Nephron (organoid): ENCODE measurements around the gene TRMT44.

Source experiments
- H3K27ac Mint-ChIP-seq, 3 experiments: 2 replicates each; pipeline ENCODE4 v1.8.0; 2020; ENCODE audit warnings: mixed read lengths in 3 of 3, mild to moderate bottlenecking in 2 of 3, moderate library complexity in 1 of 3
- H3K27me3 Mint-ChIP-seq: 2 replicates; pipeline ENCODE4 v1.8.0; 2021; ENCODE audit warnings: low read depth, mild to moderate bottlenecking, moderate library complexity, mixed read lengths
- H3K36me3 Mint-ChIP-seq: 2 replicates; pipeline ENCODE4 v1.8.0; 2020; ENCODE audit warnings: low read depth, mixed read lengths
- H3K4me1 Mint-ChIP-seq: 2 replicates; pipeline ENCODE4 v1.8.0; 2020; ENCODE audit warnings: mixed read lengths
- H3K4me3 Mint-ChIP-seq, 3 experiments: 2 replicates each; pipeline ENCODE4 v1.8.0; 2020; ENCODE audit warnings: mild to moderate bottlenecking in 3 of 3, mixed read lengths in 3 of 3, moderate library complexity in 2 of 3
- H3K9me3 Mint-ChIP-seq: 2 replicates; pipeline ENCODE4 v1.8.0; 2020; ENCODE audit warnings: mixed read lengths
- TF ChIP-seq, protein P1 (sequence below), 3 experiments: fragments of 200-600 bp; sonication (generic); IDR thresholded peaks; one replicate each; pipeline ENCODE4 v1.5.0; 2021; ENCODE audit warnings: antibody characterized with exemption in 3 of 3; ENCODE audit not compliant: unreplicated experiment in 3 of 3

The TRMT44 gene

DNA sequence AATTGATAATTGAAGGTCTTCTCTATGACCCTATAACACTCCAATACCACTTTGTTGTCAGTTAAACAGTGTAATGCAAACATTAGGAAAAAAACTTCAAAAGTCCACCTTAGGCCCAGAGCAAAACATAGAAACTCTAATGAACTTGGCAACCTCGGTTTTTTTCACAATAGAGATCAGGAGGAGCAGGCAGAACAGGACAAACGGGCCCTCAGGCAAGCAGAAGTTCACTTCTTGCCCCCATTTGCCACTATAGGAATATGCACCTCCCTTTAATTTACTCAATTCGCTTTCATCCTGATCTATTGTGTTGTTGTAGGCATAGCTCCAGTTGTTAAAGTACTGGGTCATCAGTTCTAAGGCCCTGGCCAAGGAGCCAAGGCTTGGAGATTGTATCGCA, 18.2 kb upstream of the TRMT44 start:
- no peak overlapping the region for H3K4me3 Mint-ChIP-seq
- no peaks in the 10 kb centered on the region for H3K9me3 Mint-ChIP-seq
- TF ChIP-seq, protein P1, sequence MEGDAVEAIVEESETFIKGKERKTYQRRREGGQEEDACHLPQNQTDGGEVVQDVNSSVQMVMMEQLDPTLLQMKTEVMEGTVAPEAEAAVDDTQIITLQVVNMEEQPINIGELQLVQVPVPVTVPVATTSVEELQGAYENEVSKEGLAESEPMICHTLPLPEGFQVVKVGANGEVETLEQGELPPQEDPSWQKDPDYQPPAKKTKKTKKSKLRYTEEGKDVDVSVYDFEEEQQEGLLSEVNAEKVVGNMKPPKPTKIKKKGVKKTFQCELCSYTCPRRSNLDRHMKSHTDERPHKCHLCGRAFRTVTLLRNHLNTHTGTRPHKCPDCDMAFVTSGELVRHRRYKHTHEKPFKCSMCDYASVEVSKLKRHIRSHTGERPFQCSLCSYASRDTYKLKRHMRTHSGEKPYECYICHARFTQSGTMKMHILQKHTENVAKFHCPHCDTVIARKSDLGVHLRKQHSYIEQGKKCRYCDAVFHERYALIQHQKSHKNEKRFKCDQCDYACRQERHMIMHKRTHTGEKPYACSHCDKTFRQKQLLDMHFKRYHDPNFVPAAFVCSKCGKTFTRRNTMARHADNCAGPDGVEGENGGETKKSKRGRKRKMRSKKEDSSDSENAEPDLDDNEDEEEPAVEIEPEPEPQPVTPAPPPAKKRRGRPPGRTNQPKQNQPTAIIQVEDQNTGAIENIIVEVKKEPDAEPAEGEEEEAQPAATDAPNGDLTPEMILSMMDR (IDR thresholded peaks at IDR 0.05; ENCODE audit: unreplicated experiment in 3 of 3), result no peak
- H3K36me3 Mint-ChIP-seq, result peaks cover 4% of the 10 kb centered on the region
- peaks cover 38% of the 10 kb centered on the region for H3K4me1 Mint-ChIP-seq
- no peaks in the 10 kb centered on the region for H3K27me3 Mint-ChIP-seq
- H3K27ac Mint-ChIP-seq, result no peak overlapping the region

DNA sequence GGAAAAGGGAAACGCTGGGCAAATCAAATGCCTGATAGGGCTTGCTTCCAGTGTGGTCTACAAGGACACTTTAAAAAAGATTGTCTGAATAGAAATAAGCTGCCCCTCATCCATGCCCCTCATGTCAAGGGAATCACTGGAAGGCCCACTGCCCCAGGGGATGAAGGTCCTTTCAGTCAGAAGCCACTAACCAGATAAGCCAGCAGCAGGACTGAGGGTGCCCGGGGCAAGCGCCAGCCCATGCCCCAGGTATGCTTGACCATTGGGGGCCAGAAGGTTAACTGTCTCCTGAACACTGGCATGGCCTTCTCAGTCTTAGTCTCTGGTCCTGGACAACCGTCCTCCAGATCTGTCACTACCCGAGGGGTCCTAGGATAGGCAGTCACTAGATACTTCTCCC, 17.8 kb upstream of the TRMT44 start:
- H3K9me3 Mint-ChIP-seq, result no peaks in the 10 kb centered on the region
- no peaks in the 10 kb centered on the region for H3K27me3 Mint-ChIP-seq
- no peak overlapping the region for H3K27ac Mint-ChIP-seq
- TF ChIP-seq, protein P1 (IDR thresholded peaks at IDR 0.05; ENCODE audit: unreplicated experiment in 3 of 3), result no peak
- peaks cover 38% of the 10 kb centered on the region for H3K4me1 Mint-ChIP-seq
- H3K4me3 Mint-ChIP-seq, result no peak overlapping the region
- peaks cover 4% of the 10 kb centered on the region for H3K36me3 Mint-ChIP-seq

DNA sequence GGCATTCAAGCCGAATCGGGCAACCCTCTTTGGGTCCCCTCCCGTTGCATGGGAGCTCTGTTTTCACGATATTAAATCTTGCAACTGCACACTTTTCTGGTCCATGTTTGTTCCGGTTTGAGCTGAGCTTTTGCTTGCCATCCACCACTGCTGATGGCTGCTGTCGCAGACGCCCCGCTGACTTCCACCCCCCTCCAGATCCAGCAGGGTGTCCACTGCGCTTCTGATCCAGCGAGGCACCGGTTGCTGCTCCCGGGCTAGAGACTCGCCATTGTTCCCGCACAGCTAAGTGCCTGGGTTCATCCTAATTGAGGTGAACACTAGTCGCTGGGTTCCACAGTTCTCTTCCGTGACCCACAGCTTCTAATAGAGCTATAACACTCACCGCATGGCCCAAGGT, 13.3 kb upstream of the TRMT44 start:
- TF ChIP-seq, protein P1 (IDR thresholded peaks at IDR 0.05; ENCODE audit: unreplicated experiment in 3 of 3), result no peak
- H3K36me3 Mint-ChIP-seq, result peaks cover 4% of the 10 kb centered on the region
- H3K27me3 Mint-ChIP-seq, result no peaks in the 10 kb centered on the region
- H3K9me3 Mint-ChIP-seq, result no peaks in the 10 kb centered on the region
- peaks cover 36% of the 10 kb centered on the region for H3K4me1 Mint-ChIP-seq
- peak overlapping the region; percentile 47 to 97 (median 96) for H3K27ac Mint-ChIP-seq
- H3K4me3 Mint-ChIP-seq, result peak overlapping the region; percentile 85 to 97 (median 97)

DNA sequence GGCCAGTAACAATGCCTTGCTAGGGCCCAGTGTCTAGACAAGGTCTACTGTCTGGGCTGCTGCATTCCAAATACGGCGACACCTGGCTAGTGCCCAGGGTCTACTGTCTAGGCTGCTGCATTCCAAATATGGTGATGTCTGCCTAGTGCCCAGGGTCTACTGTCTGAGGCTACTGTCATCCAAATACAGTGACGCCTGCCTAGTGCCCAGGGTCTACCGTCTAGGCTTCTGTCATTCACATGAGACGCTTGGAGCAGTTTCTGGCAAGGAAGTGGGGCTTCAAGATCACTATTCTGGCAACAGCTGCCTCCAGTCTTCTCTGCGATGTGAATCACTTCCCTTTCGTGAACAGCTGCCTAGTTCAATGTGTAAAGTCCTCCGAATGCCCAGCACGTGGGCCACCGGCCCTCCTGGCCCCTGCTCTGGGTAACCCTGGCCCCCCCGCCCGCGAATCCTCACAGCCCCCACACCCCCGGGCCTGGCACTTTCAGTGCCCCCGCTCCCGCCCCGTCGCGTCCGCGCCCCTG, 12.8 kb upstream of the TRMT44 start:
- H3K4me3 Mint-ChIP-seq, result peak overlapping the region; percentile 85 to 97 (median 97)
- H3K36me3 Mint-ChIP-seq, result peaks cover 4% of the 10 kb centered on the region
- H3K9me3 Mint-ChIP-seq, result no peaks in the 10 kb centered on the region
- peak overlapping the region; percentile 47 to 97 (median 96) for H3K27ac Mint-ChIP-seq
- TF ChIP-seq, protein P1 (IDR thresholded peaks at IDR 0.05; ENCODE audit: unreplicated experiment in 3 of 3), result no peak
- no peaks in the 10 kb centered on the region for H3K27me3 Mint-ChIP-seq
- H3K4me1 Mint-ChIP-seq, result peaks cover 36% of the 10 kb centered on the region

DNA sequence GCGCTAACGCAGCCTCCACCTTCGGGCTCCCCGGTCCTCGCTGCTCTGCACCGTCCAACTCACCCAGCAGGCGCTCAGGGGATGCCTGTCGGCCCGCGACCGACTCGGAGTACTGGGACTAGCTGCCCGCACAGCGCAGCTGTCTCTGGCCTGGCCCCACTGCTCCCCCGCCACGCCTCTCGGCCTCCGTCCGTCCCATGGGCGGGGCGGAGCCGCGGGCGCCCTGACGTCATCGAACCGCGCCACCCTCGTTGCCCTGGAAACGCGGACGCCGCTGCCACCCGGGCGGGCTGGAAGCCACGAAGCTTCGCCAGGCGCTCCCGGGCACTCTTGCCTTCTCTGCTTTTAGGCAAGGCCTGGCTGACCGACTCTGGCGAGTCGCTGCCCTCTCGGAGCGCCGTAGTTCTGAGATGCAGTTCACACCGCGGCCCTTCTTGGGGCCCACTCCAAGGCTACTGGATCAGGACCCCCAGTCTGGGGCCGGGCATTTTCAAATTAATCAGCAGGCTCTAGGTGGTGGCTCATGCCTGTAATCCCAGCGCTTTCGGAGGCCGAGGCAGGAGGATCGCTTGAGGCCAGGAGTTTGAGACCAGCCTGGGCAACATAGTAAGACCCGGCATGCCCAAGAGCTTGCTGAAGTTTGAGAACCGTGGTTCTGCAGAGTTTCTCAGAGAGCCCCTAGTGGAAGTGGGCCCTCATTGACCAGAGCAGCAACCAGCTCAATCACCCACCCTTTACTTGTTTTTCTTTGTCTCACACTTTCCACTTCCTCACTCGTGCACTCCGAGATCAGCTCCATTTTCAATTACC, 12.1 kb upstream of the TRMT44 start:
- Mint-ChIP-seq H3K4me3 (peak overlapping the region; percentile 85 to 97 (median 97)), H3K9me3 (no peaks in the 10 kb centered on the region), H3K27me3 (no peaks in the 10 kb centered on the region), H3K4me1 (peaks cover 42% of the 10 kb centered on the region), H3K36me3 (peaks cover 4% of the 10 kb centered on the region), H3K27ac (peak overlapping the region; percentile 47 to 97 (median 96))
- TF ChIP-seq, protein P1 (IDR thresholded peaks at IDR 0.05; ENCODE audit: unreplicated experiment in 3 of 3), result peak; percentile 35 to 49 (median 44)
